ENCODE measurements around the gene ZDHHC6.

- TF ChIP-seq CTCF (IDR thresholded peaks at IDR 0.05; ENCODE audit: insufficient read depth, low read depth, low read length): no peak
- no peak for TF ChIP-seq EZH2 (IDR thresholded peaks at IDR 0.05; ENCODE audit: insufficient read depth, low read length)
Observed at GRCh38 chr10:112429654-112430230, 17.0 kb downstream of the ZDHHC6 start.
